HepG2 (cell line): ENCODE data around the gene MED23. TPM values are rescaled to one million over a fixed set of nuclear protein-coding genes. Genes with fewer than 3 reads are reported as not detected.
A peak's percentile ranks its signal among the peaks of the same experiment; 100 is the strongest.

Source experiments
- CBFB ChIP-seq: sonication (generic); formaldehyde crosslinking; IDR thresholded peaks from 2 replicates; pipeline ENCODE4 v1.4.0; 2020; ENCODE audit warnings: missing genetic modification reagents
- CREM ChIP-seq, 2 experiments: sonication (generic) in 1 of 2; formaldehyde crosslinking in 1 of 2; IDR thresholded peaks; 2 replicates each; pipeline versions ENCODE4 v1.4.0 to v1.6.1; 2016 to 2020; ENCODE audit warnings: antibody characterized with exemption in 1 of 2, mild to moderate bottlenecking in 1 of 2, missing genetic modification reagents in 1 of 2
- EZH2 ChIP-seq: conservative IDR thresholded peaks from 2 replicates; pipeline ENCODE4 v1.6.1; 2012; ENCODE audit warnings: mild to moderate bottlenecking, low read depth, low read length, moderate library complexity
- ISL2 ChIP-seq: sonication (generic); formaldehyde crosslinking; IDR thresholded peaks from 2 replicates; pipeline ENCODE4 v1.5.0; 2020; ENCODE audit warnings: missing genetic modification reagents
- LBX2 ChIP-seq: sonication (generic); formaldehyde crosslinking; IDR thresholded peaks from 2 replicates; pipeline ENCODE4 v1.5.0; 2020; ENCODE audit warnings: missing genetic modification reagents, mild to moderate bottlenecking, borderline replicate concordance
- MED1 ChIP-seq: sonication (generic); formaldehyde crosslinking; IDR thresholded peaks from 2 replicates; pipeline ENCODE4 v1.4.0; 2020; ENCODE audit warnings: missing genetic modification reagents
- MIER2 ChIP-seq: IDR thresholded peaks from 2 replicates; pipeline ENCODE4 v1.6.1; 2016; ENCODE audit warnings: missing biosample characterization, missing genetic modification reagents
- MLLT10 ChIP-seq: sonication (generic); formaldehyde crosslinking; IDR thresholded peaks from 2 replicates; pipeline ENCODE4 v1.4.0; 2020; ENCODE audit warnings: missing genetic modification reagents
- NR1H2 ChIP-seq: sonication (generic); formaldehyde crosslinking; IDR thresholded peaks from 2 replicates; pipeline ENCODE4 v1.8.1; 2022; ENCODE audit warnings: low read depth, missing genetic modification reagents, borderline replicate concordance
- PHF21A ChIP-seq: sonication (generic); formaldehyde crosslinking; IDR thresholded peaks from 2 replicates; pipeline ENCODE4 v1.5.0; 2020; ENCODE audit warnings: mild to moderate bottlenecking, missing genetic modification reagents
- REXO4 ChIP-seq: sonication (generic); formaldehyde crosslinking; IDR thresholded peaks from 2 replicates; pipeline ENCODE4 v1.8.0; 2022; ENCODE audit warnings: missing genetic modification reagents, mild to moderate bottlenecking, borderline replicate concordance
- SMYD3 ChIP-seq: sonication (generic); formaldehyde crosslinking; IDR thresholded peaks from 2 replicates; pipeline ENCODE4 v1.8.1; 2023; ENCODE audit warnings: mild to moderate bottlenecking, missing genetic modification reagents
- SOX6 ChIP-seq, 2 experiments: fragments of 450-650 bp in 1 of 2; sonication (generic) in 1 of 2; formaldehyde crosslinking in 1 of 2; IDR thresholded peaks; 2 replicates each; pipeline versions ENCODE4 v1.4.0 to v1.6.1; 2017 to 2020; ENCODE audit warnings: antibody characterized with exemption in 1 of 2, mild to moderate bottlenecking in 1 of 2, missing genetic modification reagents in 1 of 2
- ZBTB26 ChIP-seq: IDR thresholded peaks from 2 replicates; pipeline ENCODE4 v1.6.1; 2016; ENCODE audit warnings: missing compliant biosample characterization, missing genetic modification reagents, borderline replicate concordance
- ZBTB8A ChIP-seq: sonication (generic); formaldehyde crosslinking; IDR thresholded peaks from 2 replicates; pipeline ENCODE4 v1.4.0; 2020; ENCODE audit warnings: mild to moderate bottlenecking, low read depth, missing genetic modification reagents, borderline replicate concordance
- ZFP37 ChIP-seq: sonication (generic); formaldehyde crosslinking; IDR thresholded peaks from 2 replicates; pipeline ENCODE4 v1.4.0; 2020; ENCODE audit warnings: missing genetic modification reagents, borderline replicate concordance
- ZFP91 ChIP-seq: sonication (generic); formaldehyde crosslinking; IDR thresholded peaks from 2 replicates; pipeline ENCODE4 v1.9.0; 2022; ENCODE audit warnings: missing genetic modification reagents, mild to moderate bottlenecking, borderline replicate concordance
- ZKSCAN5 ChIP-seq: sonication (generic); formaldehyde crosslinking; IDR thresholded peaks from 2 replicates; pipeline ENCODE4 v1.5.1; 2020; ENCODE audit warnings: mild to moderate bottlenecking, missing genetic modification reagents
- ZMYM3 ChIP-seq: sonication (generic); formaldehyde crosslinking; IDR thresholded peaks from 2 replicates; pipeline ENCODE4 v1.5.1; 2020; ENCODE audit warnings: mild to moderate bottlenecking, missing genetic modification reagents
- ZNF550 ChIP-seq: sonication (generic); formaldehyde crosslinking; IDR thresholded peaks from 2 replicates; pipeline ENCODE4 v1.4.0; 2020; ENCODE audit warnings: mild to moderate bottlenecking, missing genetic modification reagents, borderline replicate concordance
- ZNF790 ChIP-seq: sonication (generic); formaldehyde crosslinking; IDR thresholded peaks from 2 replicates; pipeline ENCODE4 v1.8.0; 2022; ENCODE audit warnings: missing genetic modification reagents, mild to moderate bottlenecking, borderline replicate concordance
- polyA plus RNA-seq, 8 experiments: library from polyadenylated mRNA; depleted of rRNA in 3 of 8; stranded (reverse) in 7 of 8; unstranded in 1 of 8; fragments of >200 nt; fragmentation: Illumina TruSeq in 4 of 8; extraction: Trizol in 4 of 8; gene quantifications; 2 replicates each; pipeline versions ENCODE4 v1.2.1 to v1.2.3, GENCODE V29; 2011 to 2016; ENCODE audit warnings: low read depth in 4 of 8, missing spikeins in 1 of 8, mixed read lengths in 1 of 8; ENCODE audit not compliant: insufficient read depth in 1 of 8
- total RNA-seq, 5 experiments: library from RNA; depleted of rRNA; stranded (reverse); fragments of >200 nt; fragmentation: Illumina TruSeq; extraction: Trizol; gene quantifications; 2 replicates each; pipeline ENCODE4 v1.2.3, GENCODE V29; 2016; ENCODE audit warnings: low read depth in 1 of 5
- TF ChIP-seq, protein P1 (sequence below): sonication (generic); formaldehyde crosslinking; IDR thresholded peaks from 2 replicates; pipeline ENCODE4 v1.4.0; 2020; ENCODE audit warnings: mild to moderate bottlenecking, missing genetic modification reagents
- TF ChIP-seq, protein P2 (sequence below): sonication (generic); formaldehyde crosslinking; conservative IDR thresholded peaks from 2 replicates; pipeline ENCODE4 v1.4.0; 2020; ENCODE audit warnings: missing genetic modification reagents
- TF ChIP-seq, protein P3 (sequence below): sonication (generic); formaldehyde crosslinking; IDR thresholded peaks from 2 replicates; pipeline ENCODE4 v1.8.0; 2022; ENCODE audit warnings: mild to moderate bottlenecking, missing genetic modification reagents, moderate library complexity

MED23 gene
- total and polyA plus RNA-seq, 2 of the 13 experiments (the other 11 are each of a cell fraction or from before 2014, with no cell fraction given), result 34.9 to 50.5 TPM

DNA sequence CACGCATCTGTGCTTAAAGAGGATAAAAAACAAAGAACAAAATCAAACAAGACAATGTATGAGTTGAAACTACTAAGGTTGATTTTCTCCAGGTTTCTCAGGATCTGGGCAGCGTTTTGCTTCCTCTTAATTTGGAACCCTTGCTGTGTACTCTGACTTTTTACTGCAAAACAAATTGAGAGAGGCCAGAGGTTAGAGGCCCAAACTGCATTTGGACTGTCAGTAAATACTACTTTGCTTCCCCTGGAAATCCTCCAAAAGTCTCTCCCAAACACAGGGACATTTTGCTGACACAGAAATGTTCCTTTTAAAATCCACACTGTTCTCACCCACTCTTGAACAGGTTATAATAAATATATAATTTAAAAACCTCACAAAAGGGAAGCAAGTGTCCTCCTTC is 53.9 kb downstream of the MED23 start (continued):
- TF ChIP-seq EZH2 (no peak), ZMYM3 (CRISPR knock-in tag) (peak; percentile 26), ZFP91 (CRISPR knock-in tag) (no peak), ZBTB26 (CRISPR knock-in tag) (no peak), SMYD3 (CRISPR knock-in tag) (no peak), CREM (IDR thresholded peaks at IDR 0.05) (peak; percentile 81), CREM (CRISPR knock-in tag; IDR thresholded peaks at IDR 0.05) (no peak), SOX6 (IDR thresholded peaks at IDR 0.05) (no peak), SOX6 (CRISPR knock-in tag; IDR thresholded peaks at IDR 0.05) (peak; percentile 76), ZNF790 (CRISPR knock-in tag) (no peak), REXO4 (CRISPR knock-in tag) (no peak), ISL2 (peak; percentile 89), PHF21A (peak; percentile 56), CBFB (CRISPR knock-in tag) (no peak), MED1 (peak; percentile 91), MLLT10 (CRISPR knock-in tag) (no peak), ZNF550 (CRISPR knock-in tag) (no peak), MIER2 (CRISPR knock-in tag) (peak; percentile 74), ZFP37 (CRISPR knock-in tag) (no peak), NR1H2 (CRISPR knock-in tag) (no peak), ZBTB8A (CRISPR knock-in tag) (no peak), LBX2 (CRISPR knock-in tag) (no peak), ZKSCAN5 (CRISPR knock-in tag) (no peak)
- TF ChIP-seq, protein P1, sequence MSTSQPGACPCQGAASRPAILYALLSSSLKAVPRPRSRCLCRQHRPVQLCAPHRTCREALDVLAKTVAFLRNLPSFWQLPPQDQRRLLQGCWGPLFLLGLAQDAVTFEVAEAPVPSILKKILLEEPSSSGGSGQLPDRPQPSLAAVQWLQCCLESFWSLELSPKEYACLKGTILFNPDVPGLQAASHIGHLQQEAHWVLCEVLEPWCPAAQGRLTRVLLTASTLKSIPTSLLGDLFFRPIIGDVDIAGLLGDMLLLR (CRISPR knock-in tag), result no peak
- TF ChIP-seq, protein P2, sequence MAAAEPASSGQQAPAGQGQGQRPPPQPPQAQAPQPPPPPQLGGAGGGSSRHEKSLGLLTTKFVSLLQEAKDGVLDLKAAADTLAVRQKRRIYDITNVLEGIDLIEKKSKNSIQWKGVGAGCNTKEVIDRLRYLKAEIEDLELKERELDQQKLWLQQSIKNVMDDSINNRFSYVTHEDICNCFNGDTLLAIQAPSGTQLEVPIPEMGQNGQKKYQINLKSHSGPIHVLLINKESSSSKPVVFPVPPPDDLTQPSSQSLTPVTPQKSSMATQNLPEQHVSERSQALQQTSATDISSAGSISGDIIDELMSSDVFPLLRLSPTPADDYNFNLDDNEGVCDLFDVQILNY (CRISPR knock-in tag), result no peak
- TF ChIP-seq, protein P3, sequence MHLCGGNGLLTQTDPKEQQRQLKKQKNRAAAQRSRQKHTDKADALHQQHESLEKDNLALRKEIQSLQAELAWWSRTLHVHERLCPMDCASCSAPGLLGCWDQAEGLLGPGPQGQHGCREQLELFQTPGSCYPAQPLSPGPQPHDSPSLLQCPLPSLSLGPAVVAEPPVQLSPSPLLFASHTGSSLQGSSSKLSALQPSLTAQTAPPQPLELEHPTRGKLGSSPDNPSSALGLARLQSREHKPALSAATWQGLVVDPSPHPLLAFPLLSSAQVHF (CRISPR knock-in tag), result no peak
